Naive B cell (primary cell): ENCODE measurements around the gene MOXD1. TPM values are rescaled to one million over a fixed set of nuclear protein-coding genes. Genes with fewer than 3 reads are reported as not detected.
"Not testable (repeated sequence)": the region's sequence is repeated elsewhere in the genome, so short reads cannot be mapped to it uniquely, and the experiment has no call there.

Source experiments
- ATAC-seq, 2 donors: fragments of 150-1000 bp; cut with Tn5 transposase; 2 replicates each; pipeline ENCODE4 v1.10.0; 2021; ENCODE audit warnings: low read depth in 2 of 2, mild to moderate bottlenecking in 2 of 2, moderate library complexity in 2 of 2
- DNase-seq: peaks from one replicate; pipeline ENCODE4 v3.0.0; 2022
- H3K27ac Mint-ChIP-seq, 6 donors: one replicate each; pipeline ENCODE4 v1.8.0; 2020 to 2022; ENCODE audit warnings: mild to moderate bottlenecking in 6 of 6, mixed read lengths in 6 of 6, moderate library complexity in 5 of 6, inconsistent platforms in 2 of 6
- H3K27me3 Mint-ChIP-seq, 3 donors: one replicate each; pipeline ENCODE4 v1.8.0; 2021 to 2022; ENCODE audit warnings: mixed read lengths in 3 of 3, mild to moderate bottlenecking in 1 of 3
- H3K36me3 Mint-ChIP-seq, 2 donors: one replicate each; pipeline ENCODE4 v1.8.0; 2020 to 2022; ENCODE audit warnings: mixed read lengths in 2 of 2, inconsistent platforms in 1 of 2, mild to moderate bottlenecking in 1 of 2
- H3K4me1 Mint-ChIP-seq, 3 donors: one replicate each; pipeline ENCODE4 v1.8.0; 2020 to 2022; ENCODE audit warnings: mixed read lengths in 3 of 3, inconsistent platforms in 1 of 3, mild to moderate bottlenecking in 1 of 3, moderate library complexity in 1 of 3
- H3K4me3 Mint-ChIP-seq, 8 donors: one replicate each; pipeline ENCODE4 v1.8.0; 2020 to 2022; ENCODE audit warnings: mild to moderate bottlenecking in 8 of 8, mixed read lengths in 8 of 8, moderate library complexity in 8 of 8, inconsistent platforms in 2 of 8
- H3K9me3 Mint-ChIP-seq, 7 donors: one replicate each; pipeline ENCODE4 v1.8.0; 2020 to 2022; ENCODE audit warnings: mixed read lengths in 7 of 7, mild to moderate bottlenecking in 5 of 7, inconsistent platforms in 2 of 7, moderate library complexity in 1 of 7
- polyA plus RNA-seq, 6 donors: library from polyadenylated mRNA; unstranded; fragments of 300-500 nt; fragmentation: Illumina TruSeq; gene quantifications; one replicate each; pipeline ENCODE4 v1.2.3, GENCODE V29; 2021; ENCODE audit warnings: low read depth in 6 of 6

MOXD1 gene
- polyA plus RNA-seq, 6 donors from 2014 or later: 3.8 to 11.4 (median 8.1) TPM

DNA sequence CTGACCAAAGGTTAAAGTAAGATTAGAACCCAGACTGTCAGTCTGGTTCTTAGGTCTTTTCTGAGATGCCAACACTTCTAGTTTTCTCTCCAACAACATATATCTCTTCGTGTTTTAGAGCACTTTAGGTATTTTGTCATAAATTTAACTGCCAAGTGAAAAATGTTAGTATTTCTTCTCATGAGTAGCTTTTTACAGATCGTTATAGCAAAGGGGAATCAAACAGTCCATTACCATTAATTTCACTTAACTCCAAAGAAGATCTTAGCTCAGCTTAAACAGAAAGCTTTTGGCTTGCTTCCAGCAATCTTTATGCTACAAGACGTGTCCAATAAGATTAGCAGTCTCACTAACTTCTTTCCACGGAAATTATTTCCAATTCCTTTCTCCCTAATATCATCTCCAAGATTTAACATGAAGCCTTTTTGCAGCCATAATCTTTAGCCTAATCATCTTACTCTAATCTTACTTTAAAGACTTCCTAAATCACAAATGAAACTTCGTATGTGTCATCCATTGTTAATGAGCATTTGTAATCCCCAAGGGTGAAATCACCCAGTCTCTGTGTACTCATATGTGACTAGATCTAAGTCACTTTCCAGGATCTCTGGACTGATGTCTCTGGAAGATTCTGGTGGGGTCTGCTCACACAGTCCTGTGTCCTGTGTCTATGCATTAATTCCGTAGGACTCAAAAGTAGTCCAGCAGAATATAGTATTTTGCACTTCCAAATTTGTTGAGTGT, 38.7 kb downstream of the MOXD1 start:
- Mint-ChIP-seq H3K27me3 (no peaks in the 10 kb centered on the region), H3K4me1 (peaks cover 48 to 60% (median 49%) of the 10 kb centered on the region in 3 donors), H3K4me3 (peak overlapping the region in 5 of 8 donors; percentile 1 to 25 (median 20)), H3K9me3 (peaks cover 0 to 4% (median 0%) of the 10 kb centered on the region in 7 donors), H3K36me3 (no peaks in the 10 kb centered on the region), H3K27ac (peak overlapping the region in 5 of 6 donors; percentile 5 to 64 (median 31))
- ATAC-seq: peak in 1 of 2 donors; percentile 34
- no peak for DNase-seq

DNA sequence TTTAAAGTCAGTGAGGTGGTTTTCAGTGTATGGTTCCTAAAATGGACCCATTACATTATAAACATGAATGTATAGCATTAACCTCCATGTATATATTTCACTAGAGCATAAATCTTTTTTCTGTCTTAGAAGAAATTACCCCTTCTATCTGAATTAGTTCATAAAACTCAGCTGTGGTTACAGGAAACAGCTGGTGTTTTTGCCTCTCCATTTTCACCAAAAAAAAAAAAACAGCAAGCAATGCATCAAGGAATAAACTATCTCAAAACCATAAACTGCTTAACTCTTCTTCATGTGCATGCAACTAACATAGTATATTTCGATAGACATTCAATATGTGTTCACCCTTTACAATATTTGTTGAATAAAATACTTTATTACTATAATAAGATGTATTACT, 40.2 kb downstream of the MOXD1 start:
- peaks cover 49 to 56% (median 53%) of the 10 kb centered on the region in 3 donors for H3K4me1 Mint-ChIP-seq
- H3K9me3 Mint-ChIP-seq: peaks cover 0 to 4% (median 0%) of the 10 kb centered on the region in 7 donors
- no peak for DNase-seq
- peak overlapping the region in 2 of 6 donors; percentile 17 to 54 for H3K27ac Mint-ChIP-seq
- H3K36me3 Mint-ChIP-seq: no peaks in the 10 kb centered on the region
- peak overlapping the region in 4 of 8 donors; percentile 5 to 80 (median 33) for H3K4me3 Mint-ChIP-seq
- no peak for ATAC-seq
- no peaks in the 10 kb centered on the region for H3K27me3 Mint-ChIP-seq

DNA sequence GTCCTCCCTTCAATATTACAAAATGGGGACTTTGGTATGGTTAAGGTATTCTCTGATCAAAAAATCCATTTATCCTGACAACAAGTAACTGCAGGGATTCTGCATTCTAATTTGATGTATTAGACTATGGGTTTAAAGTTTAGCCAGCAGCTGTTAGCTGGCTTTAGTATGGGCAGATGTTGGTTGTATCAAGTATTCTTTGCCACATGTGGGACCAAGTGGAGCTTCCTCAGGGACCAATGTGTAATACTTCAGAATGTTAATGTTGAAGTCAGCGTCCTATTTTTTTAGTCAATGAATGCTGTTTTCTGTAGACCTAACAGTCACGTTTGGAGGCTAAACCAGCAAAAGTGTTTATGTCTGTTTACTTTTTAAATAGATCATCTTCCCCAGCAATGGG, 41.4 kb downstream of the MOXD1 start:
- Mint-ChIP-seq H3K36me3 (peaks cover 4 to 7% of the 10 kb centered on the region in 2 donors), H3K27me3 (no peaks in the 10 kb centered on the region), H3K9me3 (peaks cover 0 to 6% (median 4%) of the 10 kb centered on the region in 7 donors), H3K4me1 (peaks cover 50 to 56% (median 53%) of the 10 kb centered on the region in 3 donors), H3K4me3 (peak overlapping the region in 4 of 8 donors; percentile 32 to 80 (median 55)), H3K27ac (peak overlapping the region in 2 of 6 donors; percentile 17 to 51)
- DNase-seq (no peak), ATAC-seq (no peak)

DNA sequence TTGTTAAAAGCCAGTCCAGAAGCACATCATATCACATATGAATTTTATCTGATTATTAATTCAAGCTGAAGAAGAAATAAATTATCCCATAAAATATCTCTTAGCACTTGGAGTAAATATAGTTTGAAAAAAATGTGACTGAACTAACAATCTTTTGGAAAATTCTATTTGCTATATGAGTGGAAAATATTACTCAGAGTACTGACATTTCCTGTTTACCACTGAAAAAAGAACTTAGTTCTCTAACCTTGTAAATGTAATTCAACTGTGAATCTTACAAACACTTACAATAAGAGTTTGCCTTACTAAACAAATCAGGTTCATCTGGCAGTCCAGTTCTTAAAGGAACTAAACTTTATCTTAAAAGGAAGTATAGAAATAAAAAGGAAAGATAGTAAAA, 44.2 kb downstream of the MOXD1 start:
- ATAC-seq (no peak), DNase-seq (no peak)
- no peaks in the 10 kb centered on the region for H3K27me3 Mint-ChIP-seq
- H3K4me1 Mint-ChIP-seq: peaks cover 60 to 63% (median 62%) of the 10 kb centered on the region in 3 donors
- H3K9me3 Mint-ChIP-seq: peaks cover 0 to 11% (median 4%) of the 10 kb centered on the region in 7 donors
- H3K4me3 Mint-ChIP-seq: peak overlapping the region in 2 of 8 donors; percentile 15 to 56
- peaks cover 4 to 20% of the 10 kb centered on the region in 2 donors for H3K36me3 Mint-ChIP-seq
- peak overlapping the region in 4 of 6 donors; percentile 22 to 90 (median 50) for H3K27ac Mint-ChIP-seq

DNA sequence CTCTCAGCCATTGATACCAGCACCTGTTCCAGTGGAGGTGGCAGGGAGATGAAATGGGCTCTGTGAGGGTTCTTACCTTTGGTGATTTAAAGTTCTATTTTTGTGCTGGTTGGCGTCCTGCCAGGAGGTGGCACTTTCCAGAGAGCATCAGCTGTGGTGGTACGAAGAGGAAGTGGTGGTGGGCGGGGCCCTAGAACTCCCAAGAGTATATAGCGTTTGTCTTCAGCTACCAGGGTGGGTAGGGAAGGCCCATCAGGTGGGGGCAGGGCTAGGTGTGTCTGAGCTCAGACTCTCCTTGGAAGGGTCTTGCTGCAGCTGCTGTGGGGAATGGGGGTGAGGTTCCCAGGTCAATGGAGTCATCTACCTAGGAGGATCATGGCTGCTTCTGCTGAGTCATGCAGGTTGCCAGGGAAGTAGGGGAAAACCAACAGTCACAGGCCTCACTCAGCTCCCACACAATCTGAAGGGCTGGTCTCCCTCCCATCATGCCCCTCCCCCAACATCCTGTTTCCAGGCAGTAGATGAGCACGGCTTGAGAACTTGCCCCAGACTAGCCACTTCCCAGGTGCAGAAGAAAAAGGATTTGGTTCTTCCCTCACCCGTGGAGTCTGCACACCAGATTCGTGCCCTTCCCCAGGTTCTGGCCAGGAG, 46.6 kb downstream of the MOXD1 start:
- Mint-ChIP-seq H3K27me3 (no peaks in the 10 kb centered on the region), H3K4me1 (peaks cover 62 to 71% (median 65%) of the 10 kb centered on the region in 3 donors)

DNA sequence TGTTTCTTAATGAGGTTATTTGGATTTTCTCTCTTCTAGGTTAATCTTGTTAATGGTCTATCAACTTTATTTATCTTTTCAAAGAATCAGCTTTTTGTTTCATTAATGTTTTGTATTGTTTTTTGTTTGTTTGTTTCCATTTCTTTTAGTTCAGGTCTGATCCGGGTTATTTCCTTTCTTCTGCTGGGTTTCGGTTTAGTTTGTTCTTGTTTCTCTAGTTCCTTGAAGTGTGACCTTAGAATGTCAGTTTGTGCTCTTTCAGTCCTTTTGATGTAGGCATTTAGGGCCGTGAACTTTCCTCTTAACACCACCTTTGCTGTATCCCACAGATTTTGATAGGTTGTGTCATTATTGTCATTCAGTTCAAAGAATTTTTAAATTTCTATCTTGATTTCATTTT, 49.3 kb downstream of the MOXD1 start:
- Mint-ChIP-seq H3K27ac (peak overlapping the region; percentile 88 to 98 (median 92)), H3K36me3 (peaks cover 9 to 20% of the 10 kb centered on the region in 2 donors), H3K4me3 (peak overlapping the region; percentile 25 to 89 (median 78)), H3K9me3 (peaks cover 0 to 13% (median 8%) of the 10 kb centered on the region in 7 donors), H3K4me1 (peaks cover 52 to 61% (median 60%) of the 10 kb centered on the region in 3 donors)
- not testable (repeated sequence) for H3K27me3 Mint-ChIP-seq, ATAC-seq
- peak; percentile 53 for DNase-seq

More for the DNA sequence above, 46.6 kb downstream of the MOXD1 start:
- H3K9me3 Mint-ChIP-seq: peaks cover 0 to 13% (median 8%) of the 10 kb centered on the region in 7 donors
- peak; percentile 92 for DNase-seq
- H3K4me3 Mint-ChIP-seq: peak overlapping the region; percentile 57 to 95 (median 78)
- peak overlapping the region; percentile 84 to 98 (median 96) for H3K27ac Mint-ChIP-seq
- peak; percentile 94 to 95 for ATAC-seq
- H3K36me3 Mint-ChIP-seq: peaks cover 4 to 20% of the 10 kb centered on the region in 2 donors

DNA sequence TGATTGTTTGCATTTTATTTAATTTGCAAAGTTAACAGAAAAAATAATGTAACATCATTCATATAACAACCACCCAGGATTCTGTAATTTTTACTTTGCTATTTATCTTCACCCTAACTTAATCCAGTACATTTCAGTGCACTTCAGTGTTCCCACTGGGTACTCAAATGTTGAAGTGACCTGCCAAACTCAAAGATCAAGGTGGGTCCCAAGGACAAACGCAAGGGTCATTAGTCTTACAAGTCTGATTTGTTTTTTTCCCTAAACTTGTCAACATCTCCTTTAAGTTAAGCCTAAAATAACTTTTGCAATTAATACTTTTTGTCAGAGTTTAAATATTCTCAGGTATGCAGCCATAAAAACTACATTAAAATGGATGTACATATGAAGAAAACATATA, 53.0 kb downstream of the MOXD1 start:
- H3K4me1 Mint-ChIP-seq: peaks cover 23 to 31% (median 30%) of the 10 kb centered on the region in 3 donors

DNA sequence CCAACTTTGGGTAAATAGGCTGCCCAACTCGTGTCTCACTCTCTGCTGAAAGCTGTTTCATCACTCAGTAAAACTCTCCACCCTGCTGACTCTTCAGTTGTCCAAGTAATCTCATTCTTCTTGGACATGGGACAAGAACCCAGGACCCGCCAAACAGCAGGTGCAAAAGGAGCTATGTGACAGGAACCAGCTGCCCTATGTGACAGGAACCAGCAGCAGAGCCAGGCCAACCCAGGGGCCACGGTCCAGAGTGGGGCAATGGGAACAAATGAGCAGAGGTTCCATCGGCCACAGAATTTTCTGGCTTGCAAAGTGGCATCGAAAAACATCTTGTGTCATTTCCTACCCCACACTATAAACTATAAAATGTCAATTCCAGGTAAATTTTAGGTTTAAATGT, 56.5 kb downstream of the MOXD1 start:
- Mint-ChIP-seq H3K4me1 (peaks cover 0 to 5% (median 0%) of the 10 kb centered on the region in 3 donors), H3K9me3 (peaks cover 2 to 24% (median 11%) of the 10 kb centered on the region in 7 donors), H3K27ac (no peak overlapping the region), H3K36me3 (peaks cover 17 to 26% of the 10 kb centered on the region in 2 donors), H3K4me3 (no peak overlapping the region), H3K27me3 (no peaks in the 10 kb centered on the region)
- no peak for DNase-seq
- no peak for ATAC-seq

More for the DNA sequence above, 53.0 kb downstream of the MOXD1 start:
- no peak for ATAC-seq
- peak overlapping the region in 1 of 6 donors; percentile 18 for H3K27ac Mint-ChIP-seq
- peaks cover 9 to 13% of the 10 kb centered on the region in 2 donors for H3K36me3 Mint-ChIP-seq
- no peak for DNase-seq
- no peaks in the 10 kb centered on the region for H3K27me3 Mint-ChIP-seq
- peaks cover 2 to 21% (median 11%) of the 10 kb centered on the region in 7 donors for H3K9me3 Mint-ChIP-seq
- H3K4me3 Mint-ChIP-seq: no peak overlapping the region

DNA sequence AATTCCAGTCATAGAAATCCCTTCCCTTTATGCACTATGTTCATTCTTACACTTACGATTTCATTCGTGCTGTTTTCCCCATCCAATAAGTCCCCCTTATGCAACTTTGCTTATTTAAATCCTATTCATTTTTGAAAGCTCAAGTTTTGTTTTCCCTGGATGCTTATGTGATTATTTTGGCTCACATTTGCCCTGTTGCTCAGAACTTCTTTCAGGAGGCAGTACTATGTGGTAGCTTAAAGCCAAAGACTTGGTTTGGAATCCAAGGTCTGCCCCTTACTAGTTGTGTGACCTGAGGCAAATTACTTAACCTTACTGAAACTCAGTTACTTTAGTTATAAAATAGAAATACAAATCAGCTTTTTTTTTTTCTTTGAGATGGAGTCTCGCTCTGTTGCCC, 59.6 kb downstream of the MOXD1 start:
- Mint-ChIP-seq H3K27me3 (peaks cover 0 to 2% (median 0%) of the 10 kb centered on the region in 3 donors), H3K4me3 (no peak overlapping the region), H3K36me3 (peaks cover 12 to 26% of the 10 kb centered on the region in 2 donors), H3K27ac (no peak overlapping the region), H3K9me3 (peaks cover 2 to 24% (median 11%) of the 10 kb centered on the region in 7 donors), H3K4me1 (peaks cover 0 to 6% (median 3%) of the 10 kb centered on the region in 3 donors)
- DNase-seq: no peak
- ATAC-seq: no peak

DNA sequence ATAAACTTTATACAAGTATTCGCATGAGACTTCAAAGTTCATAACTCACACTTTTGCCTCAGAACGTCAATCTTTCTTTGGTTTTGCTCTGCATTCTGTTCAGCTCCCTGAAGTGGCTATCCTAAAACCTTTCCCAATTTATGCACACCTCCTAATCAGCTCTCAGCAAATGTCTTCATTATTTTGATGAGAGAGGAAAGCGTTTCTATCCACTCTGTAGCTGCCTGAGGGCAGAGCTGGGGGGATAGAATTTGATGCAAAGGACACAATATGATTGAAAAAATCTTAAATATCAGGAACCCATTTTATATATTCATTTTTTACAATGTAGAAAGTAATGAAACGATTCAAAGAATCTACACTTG, 66.8 kb downstream of the MOXD1 start:
- Mint-ChIP-seq H3K4me1 (peaks cover 0 to 16% (median 3%) of the 10 kb centered on the region in 3 donors), H3K9me3 (no peaks in the 10 kb centered on the region), H3K27me3 (peaks cover 0 to 13% (median 0%) of the 10 kb centered on the region in 3 donors), H3K36me3 (peaks cover 0 to 4% of the 10 kb centered on the region in 2 donors), H3K4me3 (no peak overlapping the region), H3K27ac (peak overlapping the region in 2 of 6 donors; percentile 20 to 69)
- no peak for ATAC-seq
- no peak for DNase-seq

DNA sequence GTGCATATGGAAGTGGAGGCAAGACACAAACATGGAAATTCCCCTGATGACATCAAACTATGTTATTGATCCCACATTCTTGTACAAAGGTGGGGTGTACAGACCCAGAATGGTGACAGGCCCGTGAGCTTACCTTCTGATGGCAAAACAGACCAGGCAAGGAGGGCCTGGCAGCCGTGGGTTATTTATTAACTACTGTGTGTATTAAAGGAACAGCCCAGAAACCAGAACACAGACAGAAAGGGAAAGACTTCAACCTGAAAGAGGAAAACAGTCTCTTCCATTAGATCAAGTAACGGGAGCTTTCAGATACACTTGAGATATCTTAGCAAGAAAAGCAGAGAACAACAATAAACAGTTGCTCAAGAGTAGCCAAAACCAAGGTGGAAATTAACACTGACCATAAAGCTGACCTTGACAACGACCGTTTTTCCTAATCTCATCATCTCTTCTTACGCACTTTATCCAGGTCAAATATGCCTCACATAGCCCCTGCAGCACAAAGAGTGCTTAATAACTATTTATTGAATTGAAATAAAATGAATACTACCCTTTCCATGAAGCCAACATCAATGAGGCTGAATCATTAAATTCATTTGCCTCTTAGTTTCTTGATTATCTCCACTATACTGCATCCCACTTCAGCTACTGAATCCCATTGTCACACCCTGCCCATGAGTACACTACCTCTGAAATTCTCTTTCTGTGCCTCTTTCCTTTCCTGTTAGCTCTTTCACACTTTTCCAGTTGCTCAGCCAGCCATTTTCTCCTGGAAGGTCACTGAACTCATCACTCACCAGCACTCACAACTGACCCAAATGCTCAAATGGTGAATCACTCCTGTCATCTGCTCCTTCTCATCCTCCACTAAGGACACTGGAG, 67.4 kb downstream of the MOXD1 start:
- Mint-ChIP-seq H3K4me1 (peaks cover 0 to 16% (median 3%) of the 10 kb centered on the region in 3 donors), H3K27me3 (peaks cover 0 to 13% (median 0%) of the 10 kb centered on the region in 3 donors), H3K27ac (peak overlapping the region in 4 of 6 donors; percentile 10 to 80 (median 46)), H3K9me3 (peaks cover 0 to 4% (median 0%) of the 10 kb centered on the region in 7 donors), H3K36me3 (peaks cover 0 to 4% of the 10 kb centered on the region in 2 donors), H3K4me3 (no peak overlapping the region)
- no peak for ATAC-seq
- no peak for DNase-seq

DNA sequence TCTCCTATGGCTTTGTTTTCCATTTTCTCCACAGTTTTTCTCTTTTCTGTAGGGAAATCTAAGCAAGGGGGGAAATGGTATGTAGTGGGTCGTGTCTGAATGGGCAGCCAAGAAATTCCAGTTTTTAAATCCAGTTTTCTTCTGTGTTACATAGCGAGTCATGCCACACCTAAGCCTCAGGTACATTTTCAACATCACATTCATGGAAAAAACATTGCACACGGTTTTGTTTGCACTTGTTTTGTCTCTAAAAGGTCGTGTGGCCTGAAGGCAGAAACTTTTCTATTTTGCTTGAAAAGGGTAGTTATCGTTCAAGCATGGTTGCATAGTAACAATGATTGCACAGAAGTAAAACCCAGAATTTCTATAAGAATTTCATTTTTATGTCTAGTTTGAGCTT, 70.5 kb downstream of the MOXD1 start:
- no peak overlapping the region for H3K4me3 Mint-ChIP-seq
- DNase-seq (no peak), ATAC-seq (no peak)
- H3K9me3 Mint-ChIP-seq: peaks cover 0 to 4% (median 0%) of the 10 kb centered on the region in 7 donors
- H3K4me1 Mint-ChIP-seq: peaks cover 3 to 6% (median 3%) of the 10 kb centered on the region in 3 donors
- peaks cover 0 to 4% of the 10 kb centered on the region in 2 donors for H3K36me3 Mint-ChIP-seq
- peak overlapping the region in 1 of 6 donors; percentile 49 for H3K27ac Mint-ChIP-seq
- H3K27me3 Mint-ChIP-seq: peaks cover 0 to 6% (median 0%) of the 10 kb centered on the region in 3 donors
